Stimulated activated CD4-positive, alpha-beta T cell treated with anti-CD3 and anti-CD28 coated beads, TNF-alpha, amount 100 ng/mL, for 48 hours (primary cell): ENCODE results near the gene FYCO1.
"Not testable (repeated sequence)": the region's sequence is repeated elsewhere in the genome, so short reads cannot be mapped to it uniquely, and the experiment has no call there.

ENCODE experiments used
- DNase-seq, 3 donors: peaks; one replicate each; pipeline ENCODE4 v3.0.0-alpha.2; 2020; ENCODE audit warnings: low read depth in 3 of 3

Gene FYCO1

DNA sequence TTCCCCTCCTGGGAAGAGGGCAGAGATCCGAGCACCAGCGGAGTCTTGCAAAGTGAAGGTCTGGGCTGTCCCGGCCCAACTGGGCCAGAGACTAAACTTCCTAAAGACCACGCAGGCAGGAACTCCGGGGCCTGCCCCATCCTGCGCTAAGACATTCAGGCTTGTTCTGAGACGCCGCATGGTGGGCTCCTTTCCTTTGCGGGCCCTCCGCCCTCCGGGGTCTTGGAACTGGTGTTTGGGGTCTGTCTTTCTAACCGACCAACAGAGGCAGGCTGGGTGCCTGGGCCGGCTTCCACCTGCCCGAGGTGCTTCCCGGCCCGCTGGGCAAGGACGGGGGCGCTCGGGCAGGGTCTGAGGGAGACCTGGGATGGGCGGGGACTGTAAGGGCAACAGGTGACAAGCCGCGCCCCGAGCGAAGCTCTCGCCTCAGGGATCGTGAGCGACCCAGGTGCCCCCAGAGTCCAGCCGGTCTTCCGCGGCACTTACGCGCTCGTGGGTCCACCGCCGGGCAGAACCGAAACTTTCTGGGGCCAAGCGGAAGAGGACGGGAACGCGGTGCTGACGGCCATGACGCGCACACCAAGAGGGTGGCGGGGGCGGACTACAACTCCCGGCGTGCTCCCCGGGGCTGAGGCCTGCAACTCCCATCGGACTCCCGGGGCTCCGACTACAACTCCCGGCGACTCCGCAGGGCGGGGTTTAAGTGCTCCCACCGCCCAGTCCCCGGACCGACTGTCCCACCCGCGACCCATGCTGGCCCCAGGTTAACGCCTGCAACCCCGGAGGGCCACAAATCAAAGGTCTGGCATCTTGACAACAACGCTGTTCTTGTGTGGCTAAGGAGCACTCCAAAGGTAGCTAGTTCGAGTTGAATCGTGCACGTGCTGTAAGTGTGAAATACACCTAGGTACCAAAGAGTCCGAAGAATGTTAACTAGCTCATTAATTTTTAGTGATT is at the start of gene FYCO1:
Gene FYCO1, minus strand, starts transcription at position 589 of the 957 bp plus-strand sequence. CDS start 10,914 bp downstream, outside the sequence.
- DNase-seq: peak; percentile 78 to 90 (median 81)

DNA sequence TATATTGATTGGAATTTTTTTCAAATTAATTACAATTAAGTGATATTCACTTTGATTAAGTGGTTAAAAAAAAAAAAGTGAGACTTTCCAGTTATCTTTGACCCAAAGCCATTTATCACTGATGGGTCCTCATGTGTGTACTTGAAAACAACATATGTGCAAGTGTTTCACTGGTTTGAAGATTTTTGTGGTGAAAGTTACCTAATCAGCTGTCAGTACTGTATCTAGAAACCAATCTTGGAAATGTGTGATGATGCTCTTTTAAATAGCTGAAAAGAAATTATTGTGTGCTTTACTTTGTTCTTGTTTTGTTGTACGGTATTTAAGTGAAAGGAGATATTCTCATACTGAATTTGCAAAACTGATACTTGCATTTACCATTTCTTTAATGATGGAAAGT is 43.3 kb upstream of the FYCO1 start:
- no peak for DNase-seq

DNA sequence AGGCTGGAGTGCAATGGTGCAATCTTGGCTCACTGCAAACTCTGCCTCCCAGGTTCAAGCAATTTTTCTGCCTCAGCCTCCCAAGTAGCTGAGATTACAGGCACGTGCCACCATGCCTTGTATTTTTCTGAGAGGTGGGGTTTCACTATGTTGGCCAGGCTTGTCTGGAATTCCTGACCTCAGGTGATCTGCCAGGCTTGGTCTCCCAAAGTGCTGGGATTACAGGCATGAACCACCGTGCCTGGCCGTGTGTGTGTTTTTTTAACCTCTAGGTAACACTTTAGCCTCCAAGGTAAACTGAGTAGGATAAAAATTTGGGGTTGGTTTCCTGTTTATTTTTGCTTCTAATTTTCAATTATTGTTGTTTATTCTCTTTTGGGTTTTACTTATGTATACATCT is 42.4 kb upstream of the FYCO1 start:
- DNase-seq: not testable (repeated sequence)

DNA sequence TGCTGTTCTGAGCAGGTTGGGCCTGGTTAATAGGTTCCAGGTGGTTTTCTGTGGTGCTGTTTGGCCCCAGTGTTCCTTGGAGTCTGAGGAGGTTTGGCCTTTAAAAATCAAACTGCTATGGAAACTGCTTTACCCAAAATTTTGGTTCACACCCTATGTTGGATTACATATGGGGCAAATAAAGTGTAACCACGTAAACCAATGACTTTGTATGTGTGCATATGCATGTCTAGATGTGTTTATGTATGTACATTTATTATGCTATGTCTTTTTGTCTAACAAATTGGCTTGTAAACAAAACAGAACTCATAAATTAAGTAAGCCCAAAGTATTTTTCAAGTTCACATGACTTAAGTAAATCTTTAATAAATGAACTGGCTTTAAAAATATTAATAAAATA is 40.6 kb upstream of the FYCO1 start:
- DNase-seq: no peak

DNA sequence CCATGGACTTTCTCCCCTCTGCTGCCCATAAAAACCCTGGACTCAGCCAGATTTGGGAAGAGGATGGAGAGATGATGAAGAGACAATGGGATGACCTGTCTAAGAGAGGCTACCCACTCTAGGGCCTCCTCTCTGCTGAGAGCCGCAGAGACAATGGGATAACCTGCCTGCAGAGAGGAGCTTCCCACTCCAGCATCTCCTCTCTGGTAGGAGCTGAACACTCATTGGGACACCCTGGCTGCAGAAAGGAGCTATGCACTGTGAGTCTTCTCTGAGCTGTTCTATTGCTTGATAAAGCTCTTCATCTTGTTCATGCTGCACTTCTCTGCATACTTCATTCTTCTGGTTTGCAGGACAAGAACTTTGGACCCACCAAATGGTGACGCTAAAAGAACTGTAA is 36.1 kb upstream of the FYCO1 start:
- DNase-seq: no peak

DNA sequence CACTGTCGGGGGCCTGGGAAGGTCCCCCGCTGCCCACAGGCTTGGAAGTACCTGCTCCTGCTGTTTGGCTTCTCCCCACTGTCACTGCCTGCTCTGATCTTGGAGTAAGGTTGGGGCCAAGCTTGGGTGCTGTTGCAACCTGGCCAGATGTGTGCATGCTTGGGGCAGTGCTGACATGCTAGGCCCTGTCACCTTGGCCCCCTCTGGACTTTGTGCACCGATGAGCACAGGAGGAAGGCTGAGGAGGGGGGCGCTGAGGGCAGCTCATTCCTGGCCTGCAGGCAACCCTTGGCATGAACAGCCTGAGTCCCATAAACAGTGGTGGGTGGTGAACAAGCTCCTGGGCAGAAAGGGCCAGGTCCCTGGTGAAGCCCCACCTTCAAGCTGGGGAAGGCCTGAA is 35.6 kb upstream of the FYCO1 start:
- no peak for DNase-seq

DNA sequence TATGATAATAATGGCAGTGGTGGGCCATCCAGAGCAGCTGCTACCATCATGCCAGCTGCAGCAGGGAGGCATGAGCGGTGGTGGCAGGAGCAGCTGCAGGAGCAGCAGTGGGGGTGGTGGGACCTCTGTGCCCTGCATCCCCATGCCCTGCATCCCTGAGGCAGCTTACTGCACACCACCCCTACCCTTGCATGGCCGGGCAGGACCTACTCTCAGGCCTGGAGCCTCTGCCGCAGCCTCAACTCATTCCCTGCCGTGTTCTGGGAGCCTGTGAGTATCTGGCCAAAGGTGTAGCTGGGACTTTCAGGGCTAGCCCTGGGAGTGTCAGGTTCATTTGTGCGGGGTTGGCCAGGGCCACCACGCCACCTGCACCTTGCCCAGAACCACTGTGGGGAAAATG is 35.0 kb upstream of the FYCO1 start:
- DNase-seq: no peak

DNA sequence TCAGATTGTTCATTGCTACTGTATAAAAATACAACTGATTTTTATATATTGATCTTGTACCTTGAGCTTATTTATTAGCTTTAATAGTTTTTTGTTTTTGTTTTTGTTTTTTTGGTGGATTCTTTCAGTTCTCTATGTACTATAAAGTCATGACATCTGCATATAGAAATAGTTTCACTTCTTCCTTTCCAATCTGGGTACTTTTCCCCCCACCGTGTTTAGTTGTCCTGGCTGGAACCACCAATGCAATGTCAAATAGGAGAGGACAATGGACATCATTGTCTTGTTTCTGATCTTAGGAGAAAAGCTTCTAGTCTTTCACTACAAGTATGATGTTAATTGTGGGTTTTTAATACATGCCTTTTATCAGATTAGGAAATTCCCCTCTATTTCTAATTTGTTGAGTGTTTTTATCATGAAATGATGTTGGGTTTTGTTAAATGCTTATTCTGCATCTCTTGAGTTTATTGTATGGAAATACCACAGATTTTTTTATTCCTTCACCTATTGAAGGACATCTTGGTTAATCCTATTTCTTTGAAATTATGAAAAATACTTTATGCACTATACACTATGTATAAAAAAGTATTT is 34.4 kb upstream of the FYCO1 start:
- DNase-seq: no peak

DNA sequence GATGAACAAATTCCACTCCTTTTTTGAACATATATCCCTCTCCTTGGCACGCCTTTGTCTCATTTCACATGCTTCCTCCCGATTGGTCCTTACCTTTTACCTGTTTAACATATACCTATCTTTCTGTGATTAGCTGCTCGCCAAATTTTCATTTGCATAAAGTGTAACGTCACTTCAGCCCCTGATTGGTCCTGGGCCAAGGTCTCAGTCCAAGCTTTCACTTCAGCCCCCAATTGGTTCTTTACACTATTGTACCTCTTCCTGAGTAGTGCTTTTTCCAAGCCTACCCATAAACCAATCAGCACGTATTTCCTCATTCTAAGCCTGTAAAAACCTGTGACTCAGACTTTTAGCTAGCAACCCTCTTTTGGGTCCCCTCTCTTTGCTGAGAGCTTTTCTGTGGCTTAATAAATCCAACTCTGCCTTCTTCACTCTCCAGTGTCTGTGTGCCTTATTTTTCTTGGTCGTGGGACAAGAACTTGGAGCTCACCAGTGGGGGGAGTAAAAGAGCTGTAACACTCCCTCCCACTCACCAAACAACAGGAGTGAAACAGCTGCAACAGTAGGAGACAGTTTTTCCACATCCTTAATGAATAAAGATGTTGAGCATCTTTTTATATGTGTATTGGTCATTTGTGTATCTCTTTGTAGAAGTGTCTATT is 32.2 kb upstream of the FYCO1 start:
- DNase-seq: no peak

DNA sequence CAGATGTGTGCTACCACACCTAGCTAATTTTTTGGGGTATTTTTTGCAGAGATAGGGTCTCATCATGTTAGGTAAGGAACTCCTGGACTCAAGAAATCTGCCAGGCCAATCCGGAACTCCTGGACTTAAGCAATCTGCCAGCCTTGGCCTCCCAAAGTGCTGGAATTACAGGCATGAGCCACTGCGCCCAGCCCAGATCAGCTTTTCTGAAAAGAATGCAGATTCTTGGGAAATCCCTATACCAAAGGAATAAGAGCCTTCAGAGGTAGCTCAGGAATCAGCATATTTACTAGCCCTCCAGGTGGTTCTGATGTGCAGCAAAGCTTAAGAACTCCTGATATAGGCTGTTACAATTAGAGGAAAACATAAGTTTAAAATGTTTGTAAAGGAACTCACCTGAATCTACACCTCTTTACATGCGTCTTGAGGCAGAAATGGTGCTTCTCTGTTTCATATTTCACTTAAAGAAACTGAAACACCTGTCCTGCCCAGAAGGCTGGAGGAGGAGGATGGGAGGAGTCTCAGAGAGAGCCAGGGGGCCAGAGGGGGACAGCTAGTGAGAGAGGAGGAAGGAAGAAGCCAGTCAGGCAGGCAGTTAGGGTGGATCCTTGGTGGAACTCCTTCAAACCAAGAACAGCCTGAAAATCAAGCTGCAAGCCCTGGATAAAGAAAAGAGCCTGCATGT is 31.5 kb upstream of the FYCO1 start, which contains the start of gene XCR1:
Gene XCR1, minus strand, starts transcription at position 463 of the 685 bp plus-strand sequence. CDS start 5,536 bp downstream, outside the sequence.
- no peak for DNase-seq

DNA sequence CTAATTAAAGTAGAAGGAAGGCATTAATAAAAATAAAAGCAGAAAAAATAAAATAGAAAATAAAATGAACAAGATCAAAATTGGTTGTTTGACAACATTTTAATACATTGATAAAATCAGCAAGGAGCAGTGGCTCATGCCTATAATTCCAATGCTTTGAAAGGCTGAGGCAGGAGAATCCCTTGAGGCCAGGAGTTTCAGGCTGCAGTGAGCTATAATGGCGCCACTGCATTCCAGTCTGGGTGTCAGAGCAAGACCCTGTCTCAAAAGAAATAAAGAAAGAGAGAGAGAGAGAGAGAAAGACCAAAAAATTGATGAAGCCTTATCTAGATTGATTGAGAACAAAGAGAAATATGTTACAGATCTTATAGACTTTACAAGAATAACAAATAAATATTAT is 29.5 kb upstream of the FYCO1 start:
- DNase-seq: no peak

DNA sequence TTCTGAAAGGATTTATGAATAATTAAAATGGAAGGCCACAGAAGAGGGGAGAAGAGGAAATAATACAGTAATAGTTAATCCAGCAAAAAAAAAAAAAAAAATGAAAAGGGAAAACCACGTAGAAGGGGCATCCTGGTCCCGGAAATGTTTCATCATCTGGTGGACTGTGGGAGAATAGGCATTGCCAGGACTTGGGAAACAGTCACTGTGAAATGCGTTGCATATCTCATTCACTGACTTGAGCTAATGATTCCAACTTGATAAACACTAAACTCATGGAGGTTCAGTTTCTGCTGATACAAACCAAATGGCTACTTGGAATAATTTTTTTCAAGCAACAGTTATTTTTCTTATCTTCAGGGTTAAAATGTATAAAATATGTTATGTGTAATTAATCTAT is 28.5 kb upstream of the FYCO1 start:
- no peak for DNase-seq

DNA sequence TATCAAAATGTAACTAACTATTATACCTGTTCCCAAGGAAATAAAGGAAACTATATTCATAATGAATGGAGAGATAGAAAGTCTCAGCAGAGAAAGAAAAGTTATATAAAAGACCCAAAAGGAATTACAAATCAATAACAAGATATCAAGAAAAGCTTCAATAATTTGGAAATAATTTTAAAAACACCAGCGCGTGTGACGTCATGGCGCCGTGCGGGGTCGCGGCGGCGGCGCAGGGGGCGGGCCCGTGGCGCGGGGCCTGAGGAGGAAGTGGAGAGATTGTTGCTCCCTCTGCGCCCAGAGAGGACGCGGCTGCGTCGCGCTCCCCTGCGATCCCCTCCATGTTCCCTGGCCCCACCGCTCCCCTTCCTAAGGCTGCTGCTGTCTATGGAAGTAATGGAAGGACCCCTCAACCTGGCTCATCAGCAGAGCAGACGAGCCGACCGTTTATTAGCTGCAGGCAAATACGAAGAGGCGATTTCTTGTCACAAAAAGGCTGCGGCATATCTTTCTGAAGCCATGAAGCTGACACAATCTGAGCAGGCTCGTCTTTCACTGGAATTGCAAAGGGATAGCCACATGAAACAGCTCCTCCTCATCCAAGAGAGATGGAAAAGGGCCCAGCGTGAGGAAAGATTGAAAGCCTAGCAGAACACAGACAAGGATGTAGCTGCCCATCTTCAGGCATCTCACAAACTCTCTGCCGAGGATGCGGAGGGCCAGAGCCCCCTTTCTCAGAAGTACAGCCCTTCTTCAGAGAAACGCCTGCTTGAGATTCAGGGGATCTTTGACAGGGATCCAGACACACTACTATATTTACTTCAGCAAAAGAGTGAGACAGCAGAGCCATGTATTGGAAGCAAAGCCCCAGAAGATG is 27.5 kb upstream of the FYCO1 start:
- DNase-seq: no peak

DNA sequence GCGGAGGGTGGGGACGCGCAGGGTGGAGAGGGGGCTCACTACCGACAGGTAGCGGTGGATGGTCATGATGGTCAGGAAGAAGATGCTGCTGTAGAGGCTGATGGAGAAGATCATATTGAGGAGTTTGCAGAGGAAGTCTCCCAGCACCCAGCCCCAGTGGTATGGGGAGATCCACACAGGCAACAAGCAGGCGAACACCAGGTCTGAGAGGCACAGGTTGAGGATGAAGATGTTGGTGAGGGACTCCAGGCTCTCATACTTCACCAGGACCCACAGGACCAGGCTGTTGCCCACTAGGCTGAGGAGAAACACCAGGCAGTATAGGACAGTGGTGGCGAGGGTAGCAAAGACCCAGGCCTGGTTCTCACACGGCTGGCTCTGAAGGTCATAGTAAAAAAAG is 25.9 kb upstream of the FYCO1 start:
- DNase-seq: no peak

DNA sequence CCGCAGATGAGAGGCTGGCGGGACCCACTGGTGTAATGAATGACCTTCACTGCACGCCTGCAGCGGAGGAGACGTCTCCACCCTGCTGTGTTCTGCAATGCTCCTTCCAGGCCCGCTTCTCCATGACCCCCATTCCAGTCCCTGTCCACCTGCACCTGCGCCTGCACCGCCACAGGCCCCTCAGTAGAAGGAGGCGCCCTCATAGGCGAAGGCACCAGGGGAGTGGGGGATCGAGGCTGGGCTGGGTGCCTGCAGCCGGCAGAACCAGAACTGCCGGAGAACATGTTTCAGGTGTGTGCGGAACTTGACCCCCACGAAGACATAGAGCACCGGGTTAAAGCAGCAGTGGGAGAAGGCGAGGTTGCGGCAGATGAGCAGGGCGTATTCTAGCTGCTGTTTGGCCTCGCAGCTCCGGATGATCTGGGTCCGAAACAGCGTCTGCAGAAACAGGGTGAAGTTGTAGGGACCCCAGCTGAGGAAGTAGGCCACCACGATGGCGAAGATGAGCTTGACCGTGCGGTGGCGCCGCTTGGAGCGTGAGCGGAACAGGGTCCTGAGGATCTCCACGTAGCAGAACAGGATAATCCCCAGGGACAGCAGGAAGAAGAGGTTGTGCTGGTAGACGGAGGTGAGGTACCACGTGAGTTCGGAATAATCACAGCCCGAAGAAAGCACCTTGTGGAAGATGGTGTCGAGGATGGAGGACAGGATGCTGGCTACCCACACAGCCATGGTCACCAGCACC is 25.3 kb upstream of the FYCO1 start:
- DNase-seq: no peak

DNA sequence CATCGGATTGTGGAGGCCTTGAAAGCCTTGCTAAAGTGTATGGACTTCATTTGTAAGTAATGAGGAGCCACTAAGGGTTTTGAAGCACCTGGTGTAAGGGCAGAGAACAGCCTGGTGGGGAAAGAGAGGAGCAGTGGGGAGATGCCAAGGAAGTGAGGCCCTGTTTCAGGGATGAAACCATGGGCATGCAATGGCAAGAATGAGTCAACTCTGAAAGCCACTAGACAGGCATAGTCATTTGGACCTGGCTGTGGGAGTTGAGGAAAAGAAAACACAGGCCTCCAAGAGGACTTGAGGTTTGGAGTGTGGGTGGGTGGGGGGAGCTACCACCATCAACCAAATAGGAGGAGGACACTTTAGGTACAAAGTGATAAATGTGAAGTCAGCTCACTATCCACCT is 24.1 kb upstream of the FYCO1 start:
- DNase-seq: peak; percentile 27 to 37 (median 31)

DNA sequence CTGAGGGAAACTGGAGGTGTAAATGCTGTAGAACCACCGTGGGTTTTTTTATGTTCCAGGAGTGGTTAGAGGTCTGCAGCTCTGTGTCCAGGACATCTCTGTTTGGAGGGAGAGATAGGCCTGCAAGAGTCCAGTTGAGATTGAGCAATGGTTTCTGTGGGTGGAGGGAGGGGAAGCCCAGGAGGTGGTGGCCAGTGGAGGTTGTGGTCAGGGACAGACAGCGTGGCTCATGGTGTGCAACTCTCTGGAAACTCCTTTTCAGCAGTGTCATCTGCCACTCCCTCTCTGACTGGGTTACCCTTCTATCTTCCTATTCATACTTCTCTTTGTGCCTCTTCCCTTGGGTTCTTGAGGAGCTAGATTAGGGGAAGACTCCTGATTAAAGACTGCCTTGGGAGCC is 22.1 kb upstream of the FYCO1 start:
- DNase-seq: no peak

DNA sequence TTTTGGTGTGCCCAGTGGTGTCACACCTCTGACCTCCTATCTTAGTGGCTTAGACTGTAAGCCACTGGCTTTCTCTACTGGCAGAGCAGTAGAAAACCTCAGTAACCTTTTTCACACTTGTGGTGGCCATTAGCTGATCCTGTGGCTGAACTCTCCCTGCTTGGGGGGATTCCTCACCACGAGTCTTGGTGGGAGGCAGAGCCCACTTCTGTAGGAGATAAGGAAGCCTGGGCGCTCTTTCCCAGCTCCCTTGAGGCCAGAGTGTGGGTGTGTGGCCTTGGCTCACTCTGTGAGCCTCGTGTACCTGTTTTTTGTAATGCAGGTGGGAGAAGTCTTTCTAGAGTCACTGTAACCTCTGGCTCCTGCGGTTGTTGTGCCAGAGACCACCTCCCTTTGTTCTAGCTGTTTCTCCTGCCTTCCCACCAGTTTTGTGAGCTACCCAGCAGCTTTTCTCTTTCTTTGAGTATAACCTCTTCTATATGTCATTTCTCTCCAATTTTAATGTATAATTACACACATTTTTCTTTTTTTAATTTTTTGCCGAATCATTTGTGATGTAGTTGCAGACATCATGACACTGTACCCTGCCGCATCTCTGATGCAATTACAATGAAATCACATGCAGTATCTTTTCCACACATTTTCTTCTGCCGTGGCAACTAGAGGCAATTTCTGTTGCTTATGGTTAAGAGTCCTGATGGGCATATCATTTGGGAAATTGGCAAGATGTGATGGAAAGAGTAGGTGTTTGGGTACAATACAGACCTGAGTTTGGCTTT is 17.9 kb upstream of the FYCO1 start:
- DNase-seq: no peak

DNA sequence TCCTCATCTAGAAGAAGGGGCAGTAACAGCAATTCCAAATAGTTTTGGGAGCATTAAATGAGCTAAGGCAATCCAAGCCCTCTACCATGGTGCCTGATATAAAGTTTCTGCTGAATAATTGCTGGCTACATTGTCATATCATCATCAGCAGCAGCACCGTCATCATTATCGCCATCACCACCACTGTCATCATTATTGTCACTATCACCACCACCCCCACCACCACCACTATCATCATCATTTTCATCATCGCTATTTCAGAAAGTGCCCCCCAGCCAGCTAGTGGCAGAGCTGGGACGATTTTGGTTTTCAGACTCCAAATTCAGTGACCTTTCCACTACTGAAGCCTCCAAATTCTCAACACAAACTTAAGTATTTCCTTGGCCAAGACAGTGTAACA is 16.6 kb upstream of the FYCO1 start:
- DNase-seq: no peak
